Aorta (tissue), 5 donors: ENCODE results near the gene C22orf15. TPM values are rescaled to one million over a fixed set of nuclear protein-coding genes. Genes with fewer than 3 reads are reported as not detected.
A peak's percentile ranks its signal among the peaks of the same experiment; 100 is the strongest.

Source experiments
- ATAC-seq: fragments of 200-7000 bp; cut with Tn5 transposase; one replicate; pipeline ENCODE4 v1.9.1; 2022; ENCODE audit warnings: moderate library complexity; ENCODE audit not compliant: low FRiP score
- DNase-seq, 2 donors: peaks; one replicate each; pipeline ENCODE4 v3.0.0-alpha.2; 2020
- H3K27ac ChIP-seq, 2 donors: one replicate each; pipeline ENCODE4 v1.5.1; 2013; ENCODE audit warnings: low read length in 2 of 2, mild to moderate bottlenecking in 2 of 2, moderate library complexity in 2 of 2, control low read depth in 1 of 2, inconsistent platforms in 1 of 2, low read depth in 1 of 2
- H3K27me3 ChIP-seq, 2 donors: one replicate each; pipeline ENCODE4 v1.6.1; 2013; ENCODE audit warnings: control low read depth in 1 of 2, low read length in 1 of 2, mild to moderate bottlenecking in 1 of 2, moderate library complexity in 1 of 2; ENCODE audit not compliant: insufficient read depth in 2 of 2, control insufficient read depth in 1 of 2
- H3K36me3 ChIP-seq, 2 donors: one replicate each; pipeline ENCODE4 v1.6.1; 2013; ENCODE audit warnings: control low read depth in 1 of 2, low read length in 1 of 2, mild to moderate bottlenecking in 1 of 2; ENCODE audit not compliant: insufficient read depth in 2 of 2, control insufficient read depth in 1 of 2
- H3K4me1 ChIP-seq, 2 donors: one replicate each; pipeline ENCODE4 v1.6.1; 2013; ENCODE audit warnings: low read length in 2 of 2, control low read depth in 1 of 2, mild to moderate bottlenecking in 1 of 2, moderate library complexity in 1 of 2; ENCODE audit not compliant: insufficient read depth in 2 of 2, control insufficient read depth in 1 of 2
- H3K4me3 ChIP-seq, 2 donors: one replicate each; pipeline ENCODE4 v1.5.1; 2013; ENCODE audit warnings: low read length in 2 of 2, control low read depth in 1 of 2, mild to moderate bottlenecking in 1 of 2
- H3K9me3 ChIP-seq: one replicate; pipeline ENCODE4 v1.6.1; 2013; ENCODE audit warnings: mild to moderate bottlenecking, low read length; ENCODE audit not compliant: control insufficient read depth
- WGBS, 2 donors: extraction: QIAGEN DNeasy Blood & Tissue Kit; methylation state at CpG; one replicate each; pipeline ENCODE4 v1.1.7; 2013; 5-methylcytosine and 5-hydroxymethylcytosine counted together
- intact Hi-C, 2 donors: fragments of 100-400 bp; cut with DNase I; formaldehyde crosslinking; loops; one replicate each; pipeline versions ENCODE4 v1.14.2 to v1.15.0; 2022
- long read RNA-seq, 2 donors: library from polyadenylated mRNA; unstranded; transcript quantifications; one replicate each; pipeline ENCODE4 v2.0.0, GENCODE V29; 2020 to 2021
- polyA plus RNA-seq, 2 donors: library from polyadenylated mRNA; stranded (reverse); fragments of 200-250 nt; gene quantifications; one replicate each; pipeline ENCODE4 v1.2.3, GENCODE V29; 2013
- total RNA-seq, 2 donors: library from RNA; stranded (reverse); fragmentation: NEBNext Ultra II Directional; extraction: Animal tissue kit (Norgen Biotek cat#: 25700); gene quantifications; one replicate each; pipeline ENCODE4 v1.2.1, GENCODE V29; 2021
- donor health status: healthy with polysubstance abuse.
- donor health status: Bipolar disorder and iron deficiency.
- donor health status: DM: no; HTN: no; CAD: no.
- donor health status: DM: no; HTN: no; CAD: no.
- donor health status: DM: yes; HTN: yes; CAD: no.

Gene C22orf15, protein sequence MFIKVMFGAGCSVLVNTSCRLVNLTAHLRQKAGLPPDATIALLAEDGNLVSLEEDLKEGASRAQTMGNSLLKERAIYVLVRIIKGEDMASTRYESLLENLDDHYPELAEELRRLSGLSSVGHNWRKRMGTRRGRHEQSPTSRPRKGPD
- under 1 TPM in 1 of 2 donors, not detected in 1; 0.69 TPM for total RNA-seq
- polyA plus RNA-seq = under 1 TPM in 1 of 2 donors, not detected in 1; 0.23 TPM
- long read RNA-seq, donor 1 = 0 reads
- long read RNA-seq, donor 2 = 0 reads

DNA sequence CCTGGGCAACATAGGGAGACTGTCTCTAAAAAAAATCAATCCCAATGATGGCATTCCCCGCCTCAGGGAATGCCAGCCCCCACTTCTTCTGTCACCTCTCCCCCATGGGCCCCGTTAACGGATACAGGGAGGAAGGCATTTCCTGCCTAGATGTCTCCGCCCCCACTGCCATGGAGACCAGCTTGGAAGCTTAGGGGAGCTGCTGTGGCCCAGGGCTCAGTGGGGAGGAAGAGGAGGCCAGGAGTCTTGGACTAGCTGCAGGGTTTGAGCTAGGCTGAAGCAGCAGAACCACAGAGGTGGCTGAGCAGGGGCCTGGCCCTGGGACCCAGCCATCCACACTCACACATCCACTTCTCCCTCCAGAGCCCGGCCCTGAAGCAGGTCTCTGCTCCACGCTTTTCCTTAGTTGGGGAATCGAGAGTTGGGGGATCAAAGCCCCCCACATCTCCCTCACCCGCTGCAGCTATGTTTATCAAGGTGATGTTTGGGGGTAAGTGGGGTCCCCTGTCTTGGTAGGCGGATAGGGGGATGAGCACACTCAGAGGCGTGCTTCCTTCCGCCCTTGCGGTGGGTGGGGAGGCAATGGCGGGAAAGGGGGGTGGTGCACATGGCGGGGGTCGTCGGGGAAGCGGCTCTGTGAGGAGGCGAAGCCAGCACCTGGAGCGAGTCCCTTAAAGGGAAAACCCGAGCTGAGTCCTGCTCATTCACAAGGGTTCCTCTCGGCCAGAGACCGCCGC lies at the start of gene C22orf15:
C22orf15 (plus strand) TSS at position 149 of the 737 bp plus-strand sequence; CDS start at position 466, 317 bp downstream.
- ATAC-seq = no peak
- Histone ChIP-seq H3K27ac (no peak within 1 kb of the TSS), H3K36me3 (no peaks in the 10 kb centered on the region), H3K27me3 (no peaks in the 10 kb centered on the region), H3K4me1 (no peaks in the 10 kb centered on the region), H3K4me3 (no peak within 1 kb of the TSS), H3K9me3 (no peaks in the 10 kb centered on the region)
- intact Hi-C loops = loop anchor here in 1 of 2 donors (10.0 kb wide), 1 partner anchor 192 kb away; no protein-coding TSS in a partner anchor
- no peak for DNase-seq
- WGBS, 2 donors = 37 to 43% methylated on average over 19 to 23 of the region's 23 CpGs

DNA sequence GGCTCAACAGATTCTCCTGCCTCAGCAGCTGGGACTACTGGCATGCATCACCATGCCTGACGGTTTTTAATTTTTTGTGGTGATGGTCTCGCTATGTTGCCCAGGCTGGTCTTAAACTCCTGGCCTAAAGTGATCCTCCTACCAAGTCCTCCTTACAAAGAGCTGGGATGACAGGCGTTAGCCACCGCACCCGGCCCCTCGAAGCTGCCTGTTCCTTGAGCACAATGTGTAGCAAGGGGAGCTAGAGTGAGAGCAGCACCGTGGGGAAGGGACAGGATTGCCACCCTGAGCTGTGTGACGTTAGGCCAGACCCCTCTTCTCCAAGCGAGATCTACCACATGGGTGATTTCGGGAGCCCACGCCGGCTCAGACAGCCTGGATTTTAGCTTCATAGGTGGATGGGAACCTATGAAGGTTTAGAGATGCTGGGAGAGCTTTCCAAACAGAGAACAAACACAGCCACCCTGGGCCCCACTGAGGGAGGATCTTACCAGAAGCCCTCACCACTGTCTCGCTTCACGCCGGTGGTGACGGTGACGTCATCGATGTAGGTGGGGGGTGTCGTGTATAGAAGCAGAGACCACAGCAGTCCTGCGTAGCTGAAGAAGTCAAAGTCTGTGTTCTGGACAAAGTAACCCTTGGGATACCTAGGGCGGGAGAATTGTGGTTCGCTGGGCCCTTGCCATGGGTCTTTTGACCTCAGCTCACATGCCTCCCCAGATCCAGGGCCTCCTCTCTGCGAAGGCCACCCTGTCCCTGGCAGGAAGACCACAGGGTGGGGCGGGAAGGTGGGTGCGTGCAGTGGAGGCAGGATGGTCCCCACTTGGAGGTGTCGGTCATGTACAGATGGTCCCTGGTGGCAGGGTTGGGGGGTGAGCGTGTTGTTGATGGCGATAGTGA lies 48.8 kb upstream of the C22orf15 start:
- DNase-seq = no peak

DNA sequence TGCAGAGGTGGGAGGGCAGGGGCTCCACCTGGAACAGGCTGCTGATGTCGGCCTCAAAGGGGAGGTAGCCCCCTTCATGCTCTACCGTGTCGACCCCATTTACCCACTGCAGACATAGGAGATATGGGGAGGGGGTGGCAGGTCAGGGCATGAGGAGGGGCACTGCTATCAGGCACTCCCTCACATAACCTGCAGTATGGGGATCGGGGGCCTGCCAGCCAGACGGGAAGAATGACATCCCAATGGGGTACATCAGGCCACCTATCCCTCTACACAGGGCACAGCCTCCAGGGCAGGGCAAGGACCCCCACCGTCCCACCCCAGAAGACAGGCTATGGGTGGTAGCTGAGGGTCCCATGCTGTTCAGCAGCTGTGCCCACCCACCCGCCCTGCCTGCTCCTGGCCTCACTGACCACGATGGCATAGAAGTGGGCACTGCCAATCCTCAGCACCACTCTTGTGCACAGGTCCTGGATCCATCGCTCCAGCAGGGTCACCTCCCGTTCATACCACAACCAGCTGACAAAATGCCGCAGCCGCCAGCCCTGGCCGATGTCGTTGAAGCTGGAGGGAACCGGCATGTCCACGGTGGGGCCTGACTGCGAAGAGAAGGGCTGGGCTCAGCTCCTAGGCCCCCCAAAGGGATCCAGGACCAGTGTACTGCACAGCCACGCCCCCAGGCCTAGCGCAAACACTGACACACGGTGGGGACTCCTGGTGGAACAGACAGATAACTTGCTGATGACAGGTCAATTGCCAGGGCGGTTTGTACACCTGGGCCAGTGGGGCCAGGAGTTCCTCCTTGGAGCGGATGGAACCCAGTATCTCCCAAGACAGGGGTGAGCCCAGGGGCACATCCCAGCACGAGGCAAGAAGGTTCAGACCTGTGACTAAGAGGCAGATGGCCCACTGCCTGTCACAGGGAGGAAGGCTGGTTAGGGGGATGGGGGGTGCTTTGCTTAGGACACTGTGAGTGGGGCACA lies 47.9 kb upstream of the C22orf15 start:
- H3K36me3 ChIP-seq = peaks cover 0 to 4% of the 10 kb centered on the region in 2 donors

More for the DNA sequence above, 48.8 kb upstream of the C22orf15 start:
- Histone ChIP-seq H3K27ac (no peak overlapping the region), H3K4me1 (no peaks in the 10 kb centered on the region), H3K4me3 (no peak overlapping the region), H3K36me3 (peaks cover 0 to 4% of the 10 kb centered on the region in 2 donors), H3K9me3 (no peaks in the 10 kb centered on the region), H3K27me3 (no peaks in the 10 kb centered on the region)
- no peak for ATAC-seq
- 91 to 94% methylated on average over 28 of the region's 28 CpGs for WGBS, 2 donors
- intact Hi-C loops = no loop called here

DNA sequence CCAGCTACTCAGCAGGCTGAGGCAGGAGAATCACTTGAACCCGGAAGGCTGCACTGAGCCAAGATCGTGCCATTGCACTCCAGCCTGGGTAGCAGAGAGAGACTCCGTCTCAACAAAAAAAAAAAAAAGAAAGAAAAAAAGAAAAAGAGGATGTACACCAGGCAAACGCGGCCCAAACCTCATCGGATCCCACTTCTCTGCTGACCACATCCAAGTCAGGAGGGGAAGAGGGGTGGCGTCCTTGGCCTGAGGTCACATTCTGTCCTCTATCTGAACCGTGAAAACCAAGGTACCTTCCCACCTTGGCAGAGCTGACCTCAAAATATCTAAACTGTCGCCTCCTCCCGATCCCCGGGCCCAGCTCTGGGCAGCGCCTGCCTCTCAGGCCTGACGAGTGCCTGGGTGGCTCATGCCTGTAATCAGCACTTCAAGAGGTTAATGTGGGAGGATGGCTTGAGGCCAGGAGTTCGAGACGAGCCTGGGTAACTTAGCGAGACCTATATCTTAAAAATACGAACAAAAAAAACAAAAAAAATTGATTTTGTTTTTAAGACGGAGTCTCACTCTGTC lies 46.9 kb upstream of the C22orf15 start:
- H3K27ac ChIP-seq = no peak overlapping the region
- H3K9me3 ChIP-seq = no peaks in the 10 kb centered on the region
- no peaks in the 10 kb centered on the region for H3K4me1 ChIP-seq
- intact Hi-C loops = no loop called here
- H3K4me3 ChIP-seq = no peak overlapping the region
- 82 to 84% methylated on average over 18 of the region's 18 CpGs for WGBS, 2 donors
- DNase-seq = no peak
- ATAC-seq = no peak
- no peaks in the 10 kb centered on the region for H3K27me3 ChIP-seq
- H3K36me3 ChIP-seq = peaks cover 0 to 4% of the 10 kb centered on the region in 2 donors

More for the DNA sequence above, 47.9 kb upstream of the C22orf15 start:
- no peak for ATAC-seq
- WGBS, 2 donors = 89 to 90% methylated on average over 23 of the region's 23 CpGs
- intact Hi-C loops = no loop called here
- Histone ChIP-seq H3K4me3 (no peak overlapping the region), H3K27ac (no peak overlapping the region), H3K4me1 (no peaks in the 10 kb centered on the region), H3K27me3 (no peaks in the 10 kb centered on the region), H3K9me3 (no peaks in the 10 kb centered on the region)
- DNase-seq = no peak

DNA sequence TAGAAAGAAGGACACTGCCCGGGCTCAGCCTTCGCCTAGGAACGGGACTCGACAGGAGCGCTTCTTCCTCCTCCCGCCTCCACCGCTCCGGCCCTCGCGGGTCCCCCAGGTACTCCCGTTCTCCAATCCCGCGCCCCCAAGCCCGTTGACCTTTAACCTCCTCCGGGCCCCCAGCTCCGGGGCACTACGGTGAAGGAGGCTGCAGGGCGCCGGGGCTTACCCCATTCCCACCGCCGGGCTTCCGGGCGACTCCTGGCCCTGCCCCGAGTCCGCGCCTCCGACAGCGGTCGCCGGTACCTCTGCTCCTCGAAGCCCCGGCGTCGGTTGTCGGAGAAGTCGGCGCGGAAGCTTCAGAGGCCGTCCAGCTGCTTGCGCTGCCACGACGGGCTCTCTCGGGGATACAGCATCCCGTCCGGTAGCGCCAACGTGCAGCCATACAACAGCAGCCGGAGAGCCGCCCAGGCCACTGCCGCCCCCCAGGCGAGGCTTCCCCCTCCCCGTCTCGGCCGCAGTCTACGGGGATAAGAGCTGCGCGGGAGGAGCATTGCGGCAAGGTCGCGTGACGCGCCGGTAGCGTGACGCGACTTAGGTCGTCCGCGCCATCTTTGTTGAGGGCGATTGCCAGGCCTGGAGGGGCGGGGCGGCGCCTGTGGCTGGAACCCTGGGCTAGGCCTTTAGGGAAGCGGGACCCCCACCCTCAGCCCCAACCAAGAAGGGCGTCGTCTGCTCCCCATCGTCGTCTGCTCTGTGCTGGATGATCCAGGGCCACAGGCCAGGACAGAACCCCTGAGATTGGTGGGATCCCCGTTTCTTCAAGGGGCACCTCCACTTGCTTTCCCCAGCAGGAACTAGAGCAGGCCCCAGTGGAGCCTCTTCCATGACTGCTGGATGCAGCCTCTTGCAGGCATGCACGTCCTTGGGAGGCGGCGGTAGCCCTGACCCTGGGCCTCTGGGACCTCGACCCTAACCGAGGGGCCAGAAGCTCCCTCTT lies 45.7 kb upstream of the C22orf15 start:
- peak overlapping the region; percentile 32 to 65 for H3K4me3 ChIP-seq
- WGBS, 2 donors = 5% methylated on average over 79 to 84 of the region's 84 CpGs
- no peak overlapping the region for H3K27ac ChIP-seq
- intact Hi-C loops = no loop called here
- DNase-seq (peak; percentile 89 to 95), ATAC-seq (peak; percentile 96)
- H3K27me3 ChIP-seq = no peaks in the 10 kb centered on the region
- no peaks in the 10 kb centered on the region for H3K9me3 ChIP-seq
- H3K36me3 ChIP-seq = peaks cover 0 to 4% of the 10 kb centered on the region in 2 donors
- no peaks in the 10 kb centered on the region for H3K4me1 ChIP-seq

DNA sequence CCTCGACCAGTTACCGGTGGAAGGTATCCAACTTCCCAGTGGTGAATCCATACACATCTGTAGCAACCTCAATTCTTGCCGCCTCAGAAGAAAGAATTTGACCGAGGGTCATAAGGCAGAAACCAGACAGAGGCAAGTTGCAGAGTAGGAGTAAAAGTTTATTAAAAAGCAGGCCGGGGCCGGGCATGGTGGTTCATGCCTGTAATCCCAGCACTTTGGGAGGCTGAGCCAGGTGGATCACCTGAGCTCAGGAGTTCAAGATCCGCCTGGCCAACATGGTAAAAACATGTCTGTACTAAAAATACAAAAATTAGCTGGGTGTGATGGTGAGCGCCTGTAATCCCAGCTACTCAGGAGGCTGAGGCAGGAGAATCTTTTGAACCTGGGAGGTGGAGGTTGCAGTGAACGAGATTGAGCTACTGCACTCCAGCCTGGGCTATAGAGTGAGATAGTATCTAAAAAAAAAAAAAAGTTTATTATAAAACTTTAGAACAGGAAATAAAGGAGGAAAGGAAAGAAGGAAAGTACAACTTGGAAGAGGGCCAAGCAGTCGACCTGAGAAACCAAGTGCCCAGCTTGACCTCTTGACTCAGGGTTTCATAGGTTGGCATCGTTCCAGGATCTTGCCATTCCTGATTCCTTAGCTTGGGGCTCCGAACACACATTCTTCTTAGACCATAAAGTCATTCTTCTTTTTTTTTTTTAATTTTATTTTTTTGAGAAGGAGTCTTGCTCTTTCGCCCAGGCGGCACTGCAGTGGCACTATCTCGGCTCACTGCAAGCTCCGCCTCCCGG lies 44.2 kb upstream of the C22orf15 start:
- WGBS, 2 donors = 86 to 87% methylated on average over 17 of the region's 17 CpGs
- no peaks in the 10 kb centered on the region for H3K9me3 ChIP-seq
- H3K4me3 ChIP-seq = no peak overlapping the region
- H3K27ac ChIP-seq = no peak overlapping the region
- H3K27me3 ChIP-seq = no peaks in the 10 kb centered on the region
- no peak for DNase-seq
- no peaks in the 10 kb centered on the region for H3K36me3 ChIP-seq
- no peak for ATAC-seq
- no peaks in the 10 kb centered on the region for H3K4me1 ChIP-seq
- intact Hi-C loops = no loop called here
